Mammary epithelial cell (primary cell): ENCODE data around the gene CORO6.

Source experiments
- EZH2 ChIP-seq: IDR thresholded peaks from 2 replicates; pipeline ENCODE4 v1.6.1; 2012; ENCODE audit warnings: low read length, inconsistent platforms, borderline replicate concordance
- TF ChIP-seq, protein P1 (sequence below), 2 donors: IDR thresholded peaks in 1 of 2; conservative IDR thresholded peaks in 1 of 2; 2 replicates each; pipeline ENCODE4 v1.5.1; 2011 to 2012; ENCODE audit warnings: inconsistent platforms in 2 of 2, low read length in 2 of 2, mild to moderate bottlenecking in 2 of 2, control low read depth in 1 of 2, low read depth in 1 of 2; ENCODE audit not compliant: insufficient read depth in 1 of 2; ENCODE audit errors: extremely low read depth in 1 of 2

DNA sequence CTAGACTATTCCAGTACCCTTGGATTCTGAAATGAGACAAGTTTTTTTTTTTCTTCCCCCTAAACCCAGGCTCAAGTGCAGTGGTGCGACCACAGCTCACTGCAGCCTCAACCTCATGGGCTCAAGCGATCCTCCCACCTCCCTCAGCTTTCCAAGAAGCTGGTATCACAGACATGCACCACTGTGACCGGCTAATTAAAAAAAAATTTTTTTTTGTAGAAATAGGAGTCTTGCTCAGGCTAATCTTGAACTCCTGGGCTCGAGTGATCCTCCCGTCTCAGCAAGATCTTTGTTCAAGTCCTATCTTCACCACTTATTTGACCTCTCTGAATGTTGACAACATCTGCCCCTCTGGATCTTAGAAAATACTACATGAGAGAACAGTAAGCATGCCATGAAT lies 26.6 kb upstream of the CORO6 start:
- TF ChIP-seq, protein P1, sequence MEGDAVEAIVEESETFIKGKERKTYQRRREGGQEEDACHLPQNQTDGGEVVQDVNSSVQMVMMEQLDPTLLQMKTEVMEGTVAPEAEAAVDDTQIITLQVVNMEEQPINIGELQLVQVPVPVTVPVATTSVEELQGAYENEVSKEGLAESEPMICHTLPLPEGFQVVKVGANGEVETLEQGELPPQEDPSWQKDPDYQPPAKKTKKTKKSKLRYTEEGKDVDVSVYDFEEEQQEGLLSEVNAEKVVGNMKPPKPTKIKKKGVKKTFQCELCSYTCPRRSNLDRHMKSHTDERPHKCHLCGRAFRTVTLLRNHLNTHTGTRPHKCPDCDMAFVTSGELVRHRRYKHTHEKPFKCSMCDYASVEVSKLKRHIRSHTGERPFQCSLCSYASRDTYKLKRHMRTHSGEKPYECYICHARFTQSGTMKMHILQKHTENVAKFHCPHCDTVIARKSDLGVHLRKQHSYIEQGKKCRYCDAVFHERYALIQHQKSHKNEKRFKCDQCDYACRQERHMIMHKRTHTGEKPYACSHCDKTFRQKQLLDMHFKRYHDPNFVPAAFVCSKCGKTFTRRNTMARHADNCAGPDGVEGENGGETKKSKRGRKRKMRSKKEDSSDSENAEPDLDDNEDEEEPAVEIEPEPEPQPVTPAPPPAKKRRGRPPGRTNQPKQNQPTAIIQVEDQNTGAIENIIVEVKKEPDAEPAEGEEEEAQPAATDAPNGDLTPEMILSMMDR (conservative IDR thresholded peaks at IDR 0.05 in 1 of 2, IDR thresholded peaks at IDR 0.05 in 1 of 2; ENCODE audit: extremely low read depth in 1 of 2, insufficient read depth in 1 of 2, low read depth in 1 of 2, low read length in 2 of 2), result no peak
- TF ChIP-seq EZH2, result no peak
